GM15510 (cell line): Measurements from ENCODE around the gene REXO1.

Experiments
- POLR2A ChIP-seq: IDR thresholded peaks from 3 replicates; pipeline ENCODE4 v1.6.1; 2011; ENCODE audit warnings: borderline replicate concordance; ENCODE audit not compliant: insufficient read length; ENCODE audit errors: extremely low read depth

REXO1 gene

GRCh38 chr19:1853295-1854038 is 5.2 kb upstream of the REXO1 start:
- no peak for TF ChIP-seq POLR2A

- TF ChIP-seq POLR2A = no peak
Observed at GRCh38 chr19:1852581-1853128, 4.4 kb upstream of the REXO1 start.

- no peak for TF ChIP-seq POLR2A
Observed at GRCh38 chr19:1851654-1852580, 3.6 kb upstream of the REXO1 start.

DNA sequence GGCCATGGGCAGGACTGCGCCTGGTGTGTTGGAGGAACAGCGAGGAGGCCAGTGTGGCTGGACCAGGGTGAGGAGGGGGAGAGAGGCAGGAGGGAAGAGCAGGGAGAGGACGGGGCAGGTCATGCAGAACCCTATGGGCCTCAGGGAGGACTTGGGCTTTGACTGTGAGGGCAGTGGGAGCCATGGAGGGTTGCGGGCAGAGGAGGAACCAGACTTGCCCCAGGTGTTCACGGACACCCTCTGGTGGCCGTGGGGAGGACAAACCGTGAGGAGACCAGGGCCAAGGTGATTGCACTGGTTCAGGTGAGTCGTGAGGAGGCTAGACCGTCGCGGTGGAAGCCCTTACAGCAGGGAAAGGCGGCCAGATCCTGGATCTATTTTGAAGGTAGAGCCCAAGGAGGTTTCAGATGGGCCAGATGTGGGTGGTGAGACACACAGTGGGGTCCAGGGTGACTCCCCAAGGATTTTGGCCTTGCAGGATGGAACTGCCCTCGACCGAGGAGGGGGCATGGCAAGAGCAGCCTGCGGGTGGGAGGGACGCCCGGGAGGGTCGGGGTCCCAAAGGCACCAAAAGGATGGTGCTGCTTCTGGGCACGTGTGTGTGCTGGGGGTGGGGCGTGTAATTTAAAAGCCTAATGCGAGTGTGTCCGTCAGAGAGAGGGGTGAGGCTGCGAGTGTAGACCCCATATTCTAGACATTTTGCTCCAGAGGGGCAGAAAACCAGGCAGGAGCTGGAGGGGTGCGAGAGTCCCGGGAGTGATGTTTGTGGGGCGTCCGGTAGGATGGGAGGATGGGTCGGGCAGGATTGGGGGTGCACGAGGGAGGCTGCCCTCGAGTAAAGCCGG is 2.7 kb upstream of the REXO1 start:
- TF ChIP-seq POLR2A = no peak

DNA sequence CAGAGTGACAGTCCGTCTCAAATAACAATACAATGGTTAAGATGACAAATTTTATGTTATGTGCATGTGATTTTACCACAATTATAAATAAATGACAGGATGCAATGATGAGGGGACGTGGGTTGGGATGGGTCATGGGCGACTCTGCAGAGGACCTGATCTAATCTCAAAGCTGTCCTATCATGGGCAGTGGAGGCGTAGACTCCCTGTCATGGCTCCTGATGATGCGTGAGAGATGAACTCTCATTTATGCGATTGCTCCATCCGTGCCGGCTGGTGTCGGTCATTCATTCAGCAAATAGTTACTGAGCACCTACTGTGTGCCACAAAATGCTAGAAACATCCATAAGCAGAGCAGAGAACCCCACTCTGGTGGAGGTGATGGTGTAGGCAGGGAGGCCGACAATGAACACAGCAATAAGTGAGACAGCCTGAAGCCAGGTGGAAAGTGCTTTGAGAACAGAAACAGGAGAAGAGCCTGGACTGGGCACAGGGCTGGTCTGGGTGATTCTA is 1.7 kb upstream of the REXO1 start:
- TF ChIP-seq POLR2A = no peak

GRCh38 chr19:1849132-1849474 is 820 bp upstream of the REXO1 start:
- no peak for TF ChIP-seq POLR2A

- no peak for TF ChIP-seq POLR2A
Observed at GRCh38 chr19:1847684-1848398, 442 bp downstream of the REXO1 start.

GRCh38 chr19:1847348-1847683 is 967 bp downstream of the REXO1 start:
- no peak for TF ChIP-seq POLR2A

- TF ChIP-seq POLR2A = no peak
Observed at GRCh38 chr19:1846517-1847204, 1.6 kb downstream of the REXO1 start.

- TF ChIP-seq POLR2A = no peak
Observed at GRCh38 chr19:1845642-1846041, 2.6 kb downstream of the REXO1 start.

DNA sequence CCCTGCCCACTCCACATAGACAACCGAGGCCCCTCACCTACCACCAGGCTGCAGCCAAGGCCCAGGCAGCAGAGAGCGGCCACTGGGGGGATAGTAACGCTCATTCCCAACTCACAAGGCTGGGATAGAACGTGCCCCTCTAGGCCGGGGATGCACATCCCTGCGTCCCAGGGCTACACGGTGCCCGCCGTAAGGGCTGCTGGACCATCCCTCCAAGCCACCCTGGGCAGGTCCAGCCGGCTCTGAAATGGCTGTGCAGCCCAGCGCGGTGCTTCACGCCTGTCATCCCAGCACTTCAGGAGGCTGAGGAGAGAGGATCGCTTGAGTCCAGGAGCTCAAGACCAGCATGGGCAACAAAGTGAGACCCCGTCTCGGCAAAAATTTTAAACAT is 3.2 kb downstream of the REXO1 start:
- TF ChIP-seq POLR2A = no peak

DNA sequence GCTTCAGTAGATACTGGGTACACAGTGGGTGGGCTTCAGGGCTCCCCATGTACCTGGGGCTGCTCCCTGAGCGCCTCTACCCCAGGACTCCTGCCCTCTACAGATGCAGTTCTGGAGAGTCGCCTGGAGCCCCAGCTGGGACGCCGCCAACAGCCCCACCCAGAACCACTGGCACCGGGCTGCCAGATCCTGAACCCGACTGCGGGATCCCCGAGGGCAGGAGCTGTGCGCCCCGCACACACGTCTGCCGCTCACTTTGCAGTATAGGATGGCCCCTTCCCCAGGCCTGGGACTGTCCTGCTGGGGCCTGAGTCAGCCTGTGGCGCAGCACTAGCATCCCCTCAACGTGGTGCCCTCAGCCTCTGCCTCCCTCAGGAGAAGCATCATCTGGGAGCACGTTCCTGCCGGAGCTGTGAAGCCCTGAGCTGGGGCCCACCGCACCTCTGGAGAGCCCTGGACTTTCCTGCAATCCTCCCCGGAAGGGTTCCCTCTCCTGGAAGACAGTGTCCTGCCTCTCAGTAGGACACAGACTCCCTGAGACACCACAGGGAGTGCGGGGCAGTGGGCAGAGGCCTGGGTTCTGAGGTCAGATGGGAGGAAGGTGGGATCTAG is 3.7 kb downstream of the REXO1 start:
- no peak for TF ChIP-seq POLR2A
